MM.1S (cell line): Measurements from ENCODE around the gene PPP1R11.

Experiments used
- DNase-seq: peaks from one replicate; pipeline ENCODE4 v3.0.0-alpha.2; 2015
- H2AFZ ChIP-seq: fragments of 300-600 bp; sonication (generic); 2 replicates; pipeline ENCODE4 v1.6.0; 2016; ENCODE audit warnings: antibody characterized with exemption, low read length
- H3F3A ChIP-seq: fragments of 300-600 bp; sonication (generic); 2 replicates; pipeline ENCODE4 v1.6.1; 2016; ENCODE audit warnings: mild to moderate bottlenecking, antibody characterized with exemption, low read length, moderate library complexity, mixed read lengths; ENCODE audit not compliant: insufficient read depth
- H3K27ac ChIP-seq: fragments of 300-600 bp; sonication (generic); 2 replicates; pipeline ENCODE4 v1.5.1; 2016; ENCODE audit warnings: mild to moderate bottlenecking, low read length
- H3K27me3 ChIP-seq: fragments of 300-600 bp; sonication (generic); replicated peaks from 2 replicates; pipeline ENCODE4 v1.6.0; 2016; ENCODE audit warnings: low read length; ENCODE audit not compliant: insufficient read depth
- H3K36me3 ChIP-seq: fragments of 300-600 bp; sonication (generic); replicated peaks from 2 replicates; pipeline ENCODE4 v1.6.1; 2016; ENCODE audit warnings: mild to moderate bottlenecking, low read length, mixed read lengths; ENCODE audit not compliant: insufficient read depth
- H3K4me1 ChIP-seq: fragments of 300-600 bp; sonication (generic); 2 replicates; pipeline ENCODE4 v1.6.1; 2016; ENCODE audit warnings: low read length, mixed read lengths
- H3K4me2 ChIP-seq: fragments of 300-600 bp; sonication (generic); 2 replicates; pipeline ENCODE4 v1.6.0; 2016; ENCODE audit warnings: low read depth, low read length
- H3K4me3 ChIP-seq: fragments of 300-600 bp; sonication (generic); 2 replicates; pipeline ENCODE4 v1.5.1; 2016; ENCODE audit warnings: low read length, mixed read lengths
- H3K79me2 ChIP-seq: fragments of 300-600 bp; sonication (generic); 2 replicates; pipeline ENCODE4 v1.6.1; 2016; ENCODE audit warnings: mixed run types, low read length, mixed read lengths
- H3K9ac ChIP-seq: fragments of 300-600 bp; sonication (generic); 2 replicates; pipeline ENCODE4 v1.6.1; 2016; ENCODE audit warnings: low read length, mixed read lengths
- H3K9me2 ChIP-seq: fragments of 300-600 bp; sonication (generic); replicated peaks from 2 replicates; pipeline ENCODE4 v1.6.1; 2016; ENCODE audit warnings: mild to moderate bottlenecking, low read length, mixed read lengths; ENCODE audit not compliant: insufficient read depth
- H3K9me3 ChIP-seq: fragments of 300-600 bp; sonication (generic); replicated peaks from 2 replicates; pipeline ENCODE4 v1.6.1; 2016; ENCODE audit warnings: mild to moderate bottlenecking, low read length, mixed read lengths; ENCODE audit not compliant: insufficient read depth
- H4K20me1 ChIP-seq: fragments of 300-600 bp; sonication (generic); 2 replicates; pipeline ENCODE4 v1.6.1; 2016; ENCODE audit warnings: mild to moderate bottlenecking, low read length, moderate library complexity, mixed read lengths; ENCODE audit not compliant: insufficient read depth
- CTCF ChIP-seq: fragments of 300-600 bp; sonication (generic); IDR thresholded peaks from 2 replicates; pipeline ENCODE4 v1.5.1; 2016; ENCODE audit warnings: antibody characterized with exemption, low read length, mixed read lengths
- EZH2 ChIP-seq: fragments of 300-600 bp; sonication (generic); optimal IDR thresholded peaks from 2 replicates; pipeline ENCODE3; 2017; ENCODE audit warnings: low read depth, mild to moderate bottlenecking, antibody characterized with exemption, low read length, mixed read lengths
- EZH2phosphoT487 ChIP-seq: fragments of 300-600 bp; sonication (generic); IDR thresholded peaks from 2 replicates; pipeline ENCODE4 v1.6.1; 2018; ENCODE audit warnings: antibody characterized with exemption, low read length

The PPP1R11 gene

GRCh38 chr6:30092852-30093543 lies 26.0 kb downstream of the PPP1R11 start:
- Histone ChIP-seq H3K36me3 (no peaks in the 10 kb centered on the region), H3K9ac (no peak overlapping the region), H3F3A (no peaks in the 10 kb centered on the region), H3K4me3 (no peak overlapping the region), H3K9me3 (no peaks in the 10 kb centered on the region), H3K9me2 (no peaks in the 10 kb centered on the region), H2AFZ (no peak overlapping the region), H3K27me3 (peaks cover 37% of the 10 kb centered on the region), H3K4me2 (no peak overlapping the region), H3K4me1 (no peaks in the 10 kb centered on the region), H4K20me1 (no peaks in the 10 kb centered on the region), H3K27ac (no peak overlapping the region), H3K79me2 (no peaks in the 10 kb centered on the region)
- no peak for TF ChIP-seq CTCF
- TF ChIP-seq EZH2 = no peak
- no peak for TF ChIP-seq EZH2phosphoT487
- DNase-seq = no peak

GRCh38 chr6:30093951-30094661 lies 27.1 kb downstream of the PPP1R11 start:
- no peak for DNase-seq
- no peak overlapping the region for H3K27ac ChIP-seq
- H3K27me3 ChIP-seq = peaks cover 42% of the 10 kb centered on the region

GRCh38 chr6:30096829-30097228 lies 29.8 kb downstream of the PPP1R11 start:
- peaks cover 8% of the 10 kb centered on the region for H3F3A ChIP-seq

More at GRCh38 chr6:30093951-30094661, 27.1 kb downstream of the PPP1R11 start:
- no peak for TF ChIP-seq EZH2
- TF ChIP-seq EZH2phosphoT487 = no peak
- TF ChIP-seq CTCF = no peak
- Histone ChIP-seq H3K4me1 (no peaks in the 10 kb centered on the region), H3K9ac (no peak overlapping the region), H3K79me2 (no peaks in the 10 kb centered on the region), H3K9me2 (no peaks in the 10 kb centered on the region), H4K20me1 (no peaks in the 10 kb centered on the region), H3K9me3 (no peaks in the 10 kb centered on the region), H3K36me3 (no peaks in the 10 kb centered on the region), H2AFZ (no peak overlapping the region), H3K4me2 (no peak overlapping the region), H3F3A (no peaks in the 10 kb centered on the region), H3K4me3 (no peak overlapping the region)

More at GRCh38 chr6:30096829-30097228, 29.8 kb downstream of the PPP1R11 start:
- Histone ChIP-seq H3K9me3 (no peaks in the 10 kb centered on the region), H3K9me2 (no peaks in the 10 kb centered on the region), H3K4me3 (no peak overlapping the region), H3K79me2 (no peaks in the 10 kb centered on the region), H3K9ac (no peak overlapping the region), H3K27ac (no peak overlapping the region), H3K27me3 (peaks cover 57% of the 10 kb centered on the region), H4K20me1 (no peaks in the 10 kb centered on the region), H3K4me1 (peaks cover 8% of the 10 kb centered on the region; the same call in 1 of the 2 replicates), H2AFZ (no peak overlapping the region), H3K4me2 (no peak overlapping the region), H3K36me3 (no peaks in the 10 kb centered on the region)
- TF ChIP-seq CTCF (no peak), EZH2phosphoT487 (no peak), EZH2 (no peak)
- DNase-seq = no peak
